Keratinocyte (primary cell): ENCODE results near the gene STK32B. TPM values are rescaled to one million over a fixed set of nuclear protein-coding genes. Genes with fewer than 3 reads are reported as not detected.

Source experiments
- DNase-seq: peaks from one replicate; pipeline ENCODE4 v3.0.0-alpha.2; 2011; ENCODE audit warnings: low read depth, missing footprints, low spot score
- FAIRE-seq: peaks from 2 replicates; lab custom pipeline; 2011; peaks lifted over from hg19 to GRCh38; lab: Jason Lieb, UNC
- H2AFZ ChIP-seq: 2 replicates; pipeline ENCODE4 v1.6.0; 2012; ENCODE audit warnings: low read length, control low read depth, inconsistent platforms; ENCODE audit not compliant: control insufficient read depth
- H3K27ac ChIP-seq: 2 replicates; pipeline ENCODE4 v1.5.1; 2011; ENCODE audit warnings: low read length; ENCODE audit not compliant: control insufficient read depth, insufficient read depth
- H3K27me3 ChIP-seq: 3 replicates; pipeline ENCODE4 v1.6.0; 2011; ENCODE audit warnings: low read length; ENCODE audit not compliant: control insufficient read depth, insufficient read depth; ENCODE audit errors: extremely low read depth
- H3K36me3 ChIP-seq, 2 experiments: 2 replicates in 1 of 2; 3 replicates in 1 of 2; pipeline ENCODE4 v1.5.1; 2011; ENCODE audit warnings: low read length in 2 of 2, mild to moderate bottlenecking in 1 of 2; ENCODE audit not compliant: control insufficient read depth in 2 of 2, insufficient read depth in 2 of 2; ENCODE audit errors: extremely low read depth in 1 of 2
- H3K4me1 ChIP-seq: 3 replicates; pipeline ENCODE4 v1.5.1; 2011; ENCODE audit warnings: low read length; ENCODE audit not compliant: control insufficient read depth, insufficient read depth; ENCODE audit errors: extremely low read depth
- H3K4me2 ChIP-seq: 3 replicates; pipeline ENCODE4 v1.6.0; 2011; ENCODE audit warnings: low read depth, low read length; ENCODE audit not compliant: control insufficient read depth, insufficient read depth; ENCODE audit errors: extremely low read depth
- H3K4me3 ChIP-seq, 3 experiments: fragments of 200-600 bp in 1 of 3; sonication (generic) in 1 of 3; 2 replicates in 2 of 3; 3 replicates in 1 of 3; pipeline ENCODE4 v1.5.1; 2011 to 2016; ENCODE audit warnings: low read length in 3 of 3, mild to moderate bottlenecking in 3 of 3, control low read depth in 2 of 3, inconsistent platforms in 1 of 3, low read depth in 1 of 3, mixed read lengths in 1 of 3, mixed run types in 1 of 3, moderate library complexity in 1 of 3; ENCODE audit not compliant: control insufficient read depth in 2 of 3, insufficient read depth in 2 of 3; ENCODE audit errors: extremely low read depth in 1 of 3
- H3K79me2 ChIP-seq: 2 replicates; pipeline ENCODE4 v1.6.0; 2012; ENCODE audit warnings: low read length; ENCODE audit not compliant: control insufficient read depth, insufficient read depth
- H3K9ac ChIP-seq: 3 replicates; pipeline ENCODE4 v1.6.0; 2011; ENCODE audit warnings: low read length; ENCODE audit not compliant: control insufficient read depth, insufficient read depth; ENCODE audit errors: extremely low read depth
- H3K9me1 ChIP-seq: 3 replicates; pipeline ENCODE4 v1.6.0; 2011; ENCODE audit warnings: low read length; ENCODE audit not compliant: control insufficient read depth, insufficient read depth; ENCODE audit errors: extremely low read depth
- H3K9me3 ChIP-seq: 2 replicates; pipeline ENCODE4 v1.5.1; 2012; ENCODE audit warnings: low read depth, low read length; ENCODE audit not compliant: control insufficient read depth
- H4K20me1 ChIP-seq: 3 replicates; pipeline ENCODE4 v1.6.0; 2011; ENCODE audit warnings: low read length; ENCODE audit not compliant: control insufficient read depth, insufficient read depth; ENCODE audit errors: extremely low read depth
- CTCF ChIP-seq, 3 experiments: IDR thresholded peaks in 1 of 3; conservative IDR thresholded peaks in 1 of 3; optimal IDR thresholded peaks in 1 of 3; 2 replicates in 2 of 3; 3 replicates in 1 of 3; pipeline versions ENCODE3 to v1.5.1; 2011; ENCODE audit warnings: low read length in 3 of 3, mild to moderate bottlenecking in 3 of 3, moderate library complexity in 2 of 3, control low read depth in 1 of 3, inconsistent platforms in 1 of 3; ENCODE audit not compliant: insufficient read depth in 2 of 3; ENCODE audit errors: extremely low read depth in 1 of 3
- EZH2 ChIP-seq: IDR thresholded peaks from one replicate; pipeline ENCODE4 v1.6.1; 2012; ENCODE audit warnings: inconsistent platforms, mild to moderate bottlenecking, low read length, moderate library complexity
- dilution Hi-C: fragments of 300-500 bp; cut with MboI; formaldehyde crosslinking; loops from one replicate; pipeline ENCODE4 v1.7.0; 2020; ENCODE audit warnings: low sequenced_read_pairs; ENCODE audit not compliant: extremely low pct_ligation_motif_present
- polyA plus RNA-seq, 5 experiments: library from polyadenylated mRNA; depleted of rRNA in 3 of 5; stranded (reverse) in 3 of 5; stranded (forward) in 1 of 5; unstranded in 1 of 5; fragments of >200 nt; gene quantifications; 1 replicate in 1 of 5; 2 replicates in 3 of 5; 3 replicates in 1 of 5; pipeline versions ENCODE4 v1.2.1 to v1.2.3, GENCODE V29; 2011 to 2012; ENCODE audit warnings: missing spikeins in 2 of 5, low read depth in 1 of 5, low replicate concordance in 1 of 5

STK32B gene
- polyA plus RNA-seq, 1 donor (not counting 4 experiments of a cell fraction or from before 2014, with no cell fraction given): 3.4 TPM

- Histone ChIP-seq H2AFZ (no peak overlapping the region), H3K9me3 (no peaks in the 10 kb centered on the region), H3K27me3 (no peaks in the 10 kb centered on the region), H4K20me1 (no peaks in the 10 kb centered on the region), H3K36me3 (no peaks in the 10 kb centered on the region), H3K4me2 (no peak overlapping the region), H3K79me2 (no peaks in the 10 kb centered on the region), H3K9ac (no peak overlapping the region), H3K27ac (no peak overlapping the region), H3K9me1 (no peaks in the 10 kb centered on the region), H3K4me3 (no peak overlapping the region), H3K4me1 (no peaks in the 10 kb centered on the region)
- dilution Hi-C loops: no loop called here
- DNase-seq (no peak), FAIRE-seq (no peak)
- TF ChIP-seq EZH2: no peak
- no peak for TF ChIP-seq CTCF (optimal IDR thresholded peaks at IDR 0.05 in 1 of 3, IDR thresholded peaks at IDR 0.05 in 1 of 3, conservative IDR thresholded peaks at IDR 0.05 in 1 of 3; ENCODE audit: extremely low read depth in 1 of 3, insufficient read depth in 2 of 3, low read length in 3 of 3)
Measured at GRCh38 chr4:5465529-5465928, 414.2 kb downstream of the STK32B start.

DNA sequence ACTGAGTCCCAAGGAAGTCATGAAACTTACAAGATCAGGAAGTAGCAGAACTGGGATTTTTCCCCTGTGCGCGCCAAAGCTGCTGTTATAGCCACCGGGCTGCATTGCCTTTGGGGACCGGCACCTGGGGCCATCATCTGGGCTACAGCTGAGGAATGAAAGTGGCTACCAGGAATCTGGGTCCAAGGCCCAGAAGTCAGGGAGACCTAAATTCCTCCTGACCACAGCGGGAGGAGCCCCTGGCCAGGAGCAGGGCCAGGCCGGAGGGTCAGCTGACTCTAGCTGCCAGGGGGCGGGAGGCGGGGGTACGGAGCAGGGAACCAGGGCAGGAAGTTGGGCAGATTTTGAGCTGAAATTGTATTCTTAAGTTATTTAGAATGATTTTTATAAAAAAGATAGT is 414.7 kb downstream of the STK32B start:
- Histone ChIP-seq H3K79me2 (no peaks in the 10 kb centered on the region), H3K27ac (no peak overlapping the region), H4K20me1 (no peaks in the 10 kb centered on the region), H3K9me3 (no peaks in the 10 kb centered on the region), H3K9me1 (no peaks in the 10 kb centered on the region), H3K27me3 (no peaks in the 10 kb centered on the region), H3K9ac (no peak overlapping the region), H3K4me3 (no peak overlapping the region), H3K36me3 (no peaks in the 10 kb centered on the region), H2AFZ (no peak overlapping the region), H3K4me2 (no peak overlapping the region), H3K4me1 (no peaks in the 10 kb centered on the region)
- dilution Hi-C loops: no loop called here
- no peak for FAIRE-seq
- no peak for TF ChIP-seq CTCF (optimal IDR thresholded peaks at IDR 0.05 in 1 of 3, IDR thresholded peaks at IDR 0.05 in 1 of 3, conservative IDR thresholded peaks at IDR 0.05 in 1 of 3; ENCODE audit: extremely low read depth in 1 of 3, insufficient read depth in 2 of 3, low read length in 3 of 3)
- no peak for TF ChIP-seq EZH2
- DNase-seq: no peak
